Right hindlimb (tissue), 1 donor: ENCODE data around the gene KMT2B.
"Not testable (repeated sequence)": the region's sequence is repeated elsewhere in the genome, so short reads cannot be mapped to it uniquely, and the experiment has no call there.

Source experiments
- DNase-seq: peaks from one replicate; pipeline ENCODE4 v3.0.0-alpha.2; 2018

KMT2B gene

DNA sequence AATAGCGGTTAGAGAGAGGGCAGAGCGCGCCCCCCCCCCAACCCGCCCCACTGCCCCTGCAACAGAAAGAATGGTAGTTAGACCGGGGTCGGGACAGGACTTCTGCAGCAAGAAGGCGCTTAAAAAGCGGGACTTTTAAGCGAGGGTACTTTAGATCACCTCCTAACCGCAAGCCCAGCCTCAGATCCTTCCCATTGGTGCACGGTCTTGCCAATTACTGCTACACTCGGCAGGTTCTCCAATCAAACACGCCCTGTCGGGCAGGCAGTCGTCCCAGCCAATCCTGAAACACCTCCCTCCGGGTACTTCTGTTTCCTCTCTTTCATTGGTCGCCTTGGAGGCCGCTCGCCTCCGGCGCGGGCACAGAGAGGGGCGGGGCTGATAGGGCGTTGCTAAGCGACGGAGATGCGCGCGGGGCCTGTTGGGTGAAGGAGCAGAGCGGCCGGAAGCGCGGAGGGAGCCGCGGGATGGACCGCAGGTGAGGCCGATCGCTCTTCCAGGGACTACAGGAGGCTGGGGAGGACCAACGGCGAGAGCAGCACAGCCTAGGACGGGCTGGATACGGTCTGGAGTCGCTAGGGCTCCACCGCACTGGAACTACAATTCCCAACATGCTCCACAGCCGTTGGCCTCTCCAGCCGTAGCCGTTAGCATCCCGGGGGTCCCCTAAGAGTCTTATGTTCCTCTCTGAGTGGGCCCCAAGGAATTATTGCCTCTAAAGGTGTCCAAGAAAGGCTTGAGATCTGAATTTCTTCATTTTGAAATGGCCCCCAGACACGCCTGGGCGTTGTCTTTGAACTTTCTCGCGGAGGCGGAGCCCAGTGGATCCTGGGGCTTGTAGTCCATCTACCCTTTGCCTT lies 40.2 kb downstream of the KMT2B start, which contains the start of gene PROSER3:
Gene PROSER3 (plus strand): TSS at position 428 of the 860 bp plus-strand sequence. CDS start 40 bp downstream, at position 468.
- peak; percentile 100 for DNase-seq

DNA sequence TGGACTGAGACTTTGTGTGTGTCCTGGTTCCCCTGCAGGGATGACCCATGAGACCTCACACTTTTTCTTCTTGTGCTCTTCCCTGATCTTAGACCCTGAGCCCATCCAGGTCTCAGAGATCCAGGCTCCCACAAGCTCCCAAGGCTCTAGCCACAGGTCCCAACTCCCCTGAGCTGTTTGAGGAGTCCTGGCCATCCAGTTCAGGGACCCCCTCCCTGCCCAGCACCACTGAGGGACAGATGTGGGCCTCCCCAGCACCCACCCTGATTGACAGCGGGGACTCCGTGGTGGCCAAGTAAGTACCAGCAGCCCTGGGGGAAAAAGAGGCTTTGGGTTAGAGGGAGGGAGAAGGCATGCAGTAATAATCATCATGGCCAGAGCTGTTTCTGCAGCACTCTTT lies 41.9 kb downstream of the KMT2B start:
- no peak for DNase-seq

DNA sequence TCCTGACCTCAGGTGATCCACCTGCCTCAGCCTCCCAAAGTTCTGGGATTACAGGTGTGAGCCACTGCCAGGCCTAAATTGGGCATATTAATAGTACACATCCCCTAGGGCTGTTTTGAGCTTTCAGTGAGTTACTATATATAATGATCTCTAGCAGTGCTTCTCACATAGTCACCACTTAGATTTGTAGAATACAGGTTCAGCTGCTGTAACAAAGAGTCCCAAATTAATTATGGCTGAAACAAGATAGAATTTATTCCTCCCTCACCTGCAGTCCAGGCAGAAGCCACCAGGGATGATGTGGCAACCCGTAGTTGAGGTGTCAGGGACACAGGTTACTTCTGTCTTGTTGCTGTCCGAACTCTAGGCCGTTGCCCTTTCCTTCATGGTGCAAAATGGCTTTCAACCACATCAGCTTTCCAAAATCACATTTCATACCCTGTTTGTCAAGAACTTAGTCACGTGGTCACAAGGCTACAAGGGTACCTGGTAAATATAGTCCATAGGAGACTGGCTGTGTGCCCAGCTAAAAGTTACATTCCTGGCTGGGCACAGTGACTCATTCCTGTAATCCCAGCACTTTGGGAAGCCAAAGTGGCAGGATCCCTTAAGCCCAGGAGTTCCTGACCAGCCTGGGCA lies 43.0 kb downstream of the KMT2B start:
- no peak for DNase-seq

DNA sequence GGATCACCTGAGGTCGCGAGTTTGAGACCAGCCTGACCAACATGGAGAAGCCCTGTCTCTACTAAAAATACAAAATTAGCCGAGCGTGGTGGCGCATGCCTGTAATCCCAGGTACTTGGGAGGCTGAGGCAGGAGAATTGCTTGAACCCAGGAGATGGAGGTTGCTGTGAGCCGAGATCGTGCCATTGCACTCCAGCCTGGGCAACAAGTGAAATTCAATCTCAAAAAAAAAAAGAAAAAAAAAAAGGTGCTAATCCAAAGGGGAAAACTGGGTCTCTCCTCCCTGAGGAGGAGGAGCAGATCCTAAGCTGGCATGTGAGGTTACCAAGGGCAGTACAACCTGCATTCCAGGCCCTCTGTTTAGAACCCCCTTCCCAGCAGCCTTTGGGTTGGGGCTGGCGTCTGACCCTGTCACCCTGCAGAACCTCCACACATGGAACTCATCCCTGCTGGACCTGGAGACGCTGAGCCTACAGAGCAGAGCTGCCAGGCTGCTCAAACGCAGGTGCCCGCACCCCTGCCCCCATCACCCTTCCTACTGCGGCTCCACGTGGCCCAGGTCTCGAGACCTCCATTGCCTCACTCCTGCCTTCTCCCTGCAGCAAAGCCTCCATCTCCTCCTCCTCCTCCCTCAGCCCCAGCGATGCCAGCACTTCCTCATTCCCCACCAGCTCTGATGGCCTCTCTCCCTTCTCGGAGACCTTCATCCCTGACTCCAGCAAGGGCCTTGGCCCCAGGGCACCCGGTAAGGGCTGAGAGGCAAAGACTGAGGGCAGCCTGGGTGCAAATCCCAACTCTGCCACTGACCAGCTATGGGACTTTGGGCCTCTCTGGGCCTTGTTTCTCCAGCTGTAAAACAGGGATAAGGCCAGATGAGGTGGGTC lies 46.9 kb downstream of the KMT2B start:
- peak; percentile 8 for DNase-seq

DNA sequence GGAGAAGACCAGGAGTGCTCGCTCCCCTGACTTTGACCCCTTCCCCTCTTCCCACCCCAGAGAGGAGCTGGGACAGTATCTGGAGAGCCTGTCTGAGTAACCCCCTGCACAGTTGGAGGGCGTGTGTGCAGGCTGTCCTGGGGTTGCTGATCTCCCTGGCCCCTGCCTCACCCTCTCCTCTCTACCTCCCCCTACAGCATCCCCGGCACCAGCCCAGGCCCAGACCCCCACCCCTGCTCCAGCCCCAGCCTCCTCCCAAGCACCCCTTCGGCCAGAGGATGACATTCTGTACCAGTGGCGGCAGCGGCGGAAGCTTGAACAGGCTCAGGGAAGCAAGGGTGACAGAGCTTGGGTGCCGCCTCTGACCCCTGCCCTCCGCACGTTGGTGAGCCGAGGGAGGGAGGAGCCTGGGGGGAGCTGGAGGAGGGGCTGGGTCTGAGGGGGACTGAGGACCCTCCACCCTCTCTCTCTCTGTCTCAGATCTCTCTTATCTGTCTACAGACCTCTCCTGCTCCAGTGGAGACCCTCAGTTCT lies 48.8 kb downstream of the KMT2B start:
- peak; percentile 13 for DNase-seq

DNA sequence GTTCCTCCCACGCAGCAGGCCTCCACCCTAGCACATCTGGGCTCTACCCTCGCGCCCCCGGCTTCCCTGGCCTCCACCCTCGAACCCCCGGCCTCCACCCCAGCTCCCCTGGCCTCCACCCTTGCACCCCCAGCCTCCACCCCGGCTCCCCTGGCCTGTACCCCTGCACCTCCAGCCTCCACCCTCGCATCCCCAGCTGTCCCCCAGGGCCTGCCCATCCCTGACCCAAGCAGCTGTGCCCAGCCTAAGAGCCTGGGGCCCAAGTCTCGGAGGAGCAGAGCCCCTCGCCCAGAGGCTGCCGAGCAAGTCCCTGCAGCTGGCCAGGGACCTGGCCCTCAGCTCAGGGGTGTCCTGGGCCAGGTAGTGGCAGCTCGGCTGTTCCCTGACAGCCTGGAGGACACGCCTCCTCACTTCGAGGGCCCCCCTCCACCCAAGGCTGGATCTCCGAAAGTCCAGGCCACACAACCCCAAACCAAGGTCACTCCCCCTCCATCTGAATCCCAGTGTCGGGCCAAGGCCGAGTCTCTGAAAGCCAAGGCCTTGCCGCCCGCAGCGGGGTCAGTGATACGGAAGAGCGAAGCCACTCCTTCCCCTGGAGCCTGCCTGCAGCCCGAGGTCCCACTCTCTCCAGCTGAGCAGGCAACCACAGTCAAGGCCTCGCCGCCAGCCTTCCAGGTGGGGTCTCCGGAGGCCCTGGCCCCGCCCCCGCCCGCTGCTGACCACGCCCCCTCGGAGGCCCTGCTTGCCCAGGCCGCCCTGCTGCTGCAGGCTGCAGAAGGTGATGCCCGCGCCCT lies 49.7 kb downstream of the KMT2B start:
- peak; percentile 55 for DNase-seq

DNA sequence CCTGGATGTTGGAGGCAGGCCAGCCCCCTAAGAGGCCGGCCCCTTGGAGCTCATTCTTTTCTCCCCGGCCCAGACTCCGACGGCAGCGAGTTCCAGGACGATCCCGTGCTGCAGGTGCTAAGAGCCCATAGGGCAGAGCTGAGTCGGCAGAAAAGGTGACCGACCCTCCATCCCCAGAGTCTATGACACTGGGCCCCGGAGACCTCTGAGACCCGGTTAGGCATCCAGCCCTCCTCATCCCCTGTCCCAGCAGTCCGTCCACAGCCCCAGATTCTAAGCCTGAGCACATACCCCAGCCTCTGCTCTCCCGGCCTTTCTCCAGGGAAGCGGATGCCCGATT lies 50.2 kb downstream of the KMT2B start:
- DNase-seq: no peak

DNA sequence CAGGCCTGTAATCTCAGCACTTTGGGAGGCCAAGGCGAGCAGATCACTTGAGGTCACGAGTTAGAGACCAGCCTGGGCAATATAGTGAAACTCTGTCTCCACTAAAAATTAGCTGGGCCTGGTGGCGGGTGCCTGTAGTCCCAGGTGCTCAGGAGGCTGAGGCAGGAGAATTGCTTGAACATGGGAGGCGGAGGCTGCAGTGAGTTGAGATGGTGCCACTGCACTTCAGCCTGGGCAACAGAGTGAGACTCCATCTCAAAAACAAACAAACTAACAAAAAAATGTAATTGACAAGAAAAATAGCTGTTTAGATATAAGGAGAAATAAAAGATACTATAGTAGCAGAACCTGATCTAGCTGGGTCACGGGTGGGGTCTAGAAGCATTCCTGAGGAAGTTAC lies 54.6 kb downstream of the KMT2B start:
- not testable (repeated sequence) for DNase-seq

DNA sequence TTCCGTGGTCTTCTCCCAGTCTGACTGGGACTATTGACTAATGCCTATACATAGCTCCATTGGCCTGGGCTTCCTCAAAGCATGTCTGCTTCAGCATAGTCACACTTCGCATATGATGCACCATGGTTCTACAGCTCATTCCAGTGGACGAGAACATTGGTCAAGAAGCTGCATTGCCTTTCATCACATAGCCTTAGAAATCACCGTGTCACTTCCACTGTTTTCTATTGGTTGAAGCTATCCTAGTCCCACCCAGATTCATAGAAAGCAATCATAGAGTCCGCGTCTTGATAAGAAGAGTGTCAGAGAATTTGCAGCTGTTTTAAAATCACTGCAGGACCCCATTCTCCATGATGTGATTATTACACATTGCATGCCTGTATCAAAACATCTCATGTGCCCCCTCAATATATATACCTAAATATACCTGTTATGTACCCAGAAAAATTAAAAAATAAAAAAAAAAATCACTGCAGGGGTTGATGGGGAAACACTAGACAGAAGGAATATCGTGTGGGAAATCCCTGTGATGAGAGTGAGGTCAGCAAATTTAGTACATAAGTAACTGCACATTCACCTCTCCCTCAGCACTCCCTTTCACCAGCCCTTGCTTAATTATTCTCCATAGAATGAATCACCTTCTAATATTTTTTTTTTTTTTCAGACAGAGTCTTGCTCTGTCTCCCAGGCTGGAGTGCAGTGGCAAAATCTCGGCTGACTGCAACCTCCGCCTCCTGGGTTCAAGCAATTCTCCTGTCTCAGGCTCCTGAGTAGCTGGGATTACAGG lies 55.4 kb downstream of the KMT2B start:
- no peak for DNase-seq

DNA sequence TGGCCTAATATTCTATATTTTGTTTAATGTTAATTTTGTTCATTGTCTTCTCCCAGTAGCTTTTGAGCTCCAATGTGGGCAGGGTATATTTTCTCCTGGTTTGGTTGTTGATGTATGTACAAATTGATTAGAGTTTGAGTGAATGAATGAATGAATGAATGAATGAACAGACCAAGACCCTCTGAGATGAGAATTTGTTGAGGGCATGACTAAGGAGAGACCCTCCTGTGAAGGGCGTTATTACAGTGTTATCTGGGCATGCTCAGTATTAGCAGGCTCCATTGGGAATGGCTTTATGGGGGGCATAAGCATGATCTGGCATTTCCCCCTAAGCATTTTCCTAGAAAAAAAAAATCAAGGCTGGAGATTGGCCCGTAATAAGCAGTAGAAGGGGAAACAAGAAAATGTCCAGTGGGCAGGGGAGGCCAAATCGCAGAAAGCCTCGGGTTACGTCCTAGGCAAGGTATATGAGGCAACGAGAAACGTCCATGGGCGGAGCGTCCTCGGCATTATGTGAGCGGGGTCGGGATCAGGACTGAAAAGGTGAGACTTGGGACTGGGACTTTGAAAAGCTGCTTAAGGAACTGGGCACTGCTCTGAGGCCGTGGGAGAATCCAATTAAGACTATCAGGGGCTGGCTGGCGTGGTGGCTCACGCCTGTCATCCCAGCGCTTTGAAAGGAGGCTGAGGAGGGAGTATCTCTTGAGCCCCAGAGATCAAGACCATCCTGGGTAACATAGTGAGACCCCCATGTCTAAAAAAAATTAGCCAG lies 56.7 kb downstream of the KMT2B start:
- no peak for DNase-seq

DNA sequence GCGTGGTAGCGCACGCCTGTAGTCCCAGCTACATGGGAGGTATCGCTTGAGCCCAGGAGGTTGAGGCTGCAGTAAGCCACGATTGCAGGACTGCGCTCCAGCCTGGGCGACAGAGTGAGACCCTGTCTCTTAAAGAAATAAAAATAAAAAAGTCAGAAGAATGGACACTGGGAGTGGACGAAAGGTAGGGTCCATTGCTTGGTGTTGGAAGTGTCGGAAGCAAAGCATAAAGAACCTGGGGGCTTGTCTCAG lies 57.2 kb downstream of the KMT2B start:
- no peak for DNase-seq

DNA sequence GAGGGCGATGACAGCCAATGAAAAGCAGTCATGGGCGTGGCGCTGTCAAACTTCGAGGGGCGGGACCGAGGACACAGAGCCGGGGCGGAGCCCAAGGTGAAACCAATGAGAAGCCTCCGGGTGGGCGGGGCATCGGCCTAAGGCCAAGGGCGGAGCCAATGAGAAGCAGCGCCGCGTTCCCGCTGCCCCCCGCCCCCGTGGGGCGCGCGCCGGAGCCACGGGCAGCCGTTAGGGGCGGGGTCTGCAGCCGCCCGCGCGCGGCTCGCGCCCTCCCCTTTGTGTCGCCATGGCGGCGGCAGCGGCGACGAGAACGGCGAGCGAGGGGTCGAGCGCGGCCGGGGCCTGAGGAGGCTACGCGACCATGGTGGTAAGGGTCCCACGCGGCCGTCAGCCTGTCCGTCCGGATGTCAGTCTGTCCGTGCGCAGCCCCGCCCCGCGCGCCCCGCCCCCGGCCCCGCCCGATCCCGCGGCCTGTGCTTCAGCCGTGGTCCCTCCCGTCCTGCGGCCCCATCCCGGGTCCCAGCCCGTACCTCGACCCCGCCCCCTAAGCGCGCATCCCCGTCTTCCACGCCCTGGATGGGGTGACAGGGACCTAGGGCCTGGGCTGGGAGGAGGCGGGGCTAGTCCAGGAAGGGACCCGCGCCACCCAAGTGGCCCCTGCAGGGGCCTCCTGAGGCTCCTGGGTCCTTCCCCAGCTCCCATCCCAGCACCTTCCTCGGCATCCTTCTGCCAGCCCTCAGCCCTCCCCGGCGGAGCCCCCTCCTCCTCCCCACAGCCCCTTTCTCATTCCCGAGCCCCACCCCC lies 57.7 kb downstream of the KMT2B start, which contains the start of gene ARHGAP33:
Gene ARHGAP33 (plus strand): TSS at position 267 of the 804 bp plus-strand sequence. CDS start 95 bp downstream, at position 362.
- peak; percentile 99 for DNase-seq

DNA sequence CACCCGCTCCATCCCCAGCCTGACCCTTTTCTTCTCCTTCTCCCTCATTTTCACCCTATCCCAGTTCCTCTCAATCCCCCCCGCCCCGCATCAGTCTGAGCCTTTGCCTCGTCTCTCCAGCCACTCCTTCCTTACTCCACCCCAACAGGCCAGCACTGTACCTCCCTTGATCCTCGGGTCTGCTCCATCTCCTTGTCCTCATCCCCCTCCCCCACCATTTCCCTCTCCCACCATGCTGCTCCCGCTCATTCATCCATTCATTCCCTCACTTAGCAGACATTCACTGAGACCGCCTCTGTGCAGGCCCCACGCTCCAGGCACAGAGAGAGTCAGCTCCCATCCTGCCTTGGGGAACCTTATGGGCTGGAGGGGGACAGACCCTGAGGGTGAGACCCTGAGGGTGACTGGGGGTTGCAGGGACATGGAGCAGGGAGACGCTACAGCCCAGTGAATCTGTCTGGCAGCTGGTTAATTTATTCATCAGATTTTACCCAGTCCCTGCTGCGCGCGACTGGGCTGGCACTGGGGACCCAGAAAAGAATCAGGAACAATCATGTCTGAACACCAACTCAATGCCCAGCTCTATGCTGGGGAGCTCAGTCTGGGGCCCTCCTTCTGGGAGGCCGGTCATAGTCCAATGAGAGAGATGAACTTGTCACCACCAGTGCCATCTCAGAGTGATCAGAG lies 58.4 kb downstream of the KMT2B start:
- no peak for DNase-seq

DNA sequence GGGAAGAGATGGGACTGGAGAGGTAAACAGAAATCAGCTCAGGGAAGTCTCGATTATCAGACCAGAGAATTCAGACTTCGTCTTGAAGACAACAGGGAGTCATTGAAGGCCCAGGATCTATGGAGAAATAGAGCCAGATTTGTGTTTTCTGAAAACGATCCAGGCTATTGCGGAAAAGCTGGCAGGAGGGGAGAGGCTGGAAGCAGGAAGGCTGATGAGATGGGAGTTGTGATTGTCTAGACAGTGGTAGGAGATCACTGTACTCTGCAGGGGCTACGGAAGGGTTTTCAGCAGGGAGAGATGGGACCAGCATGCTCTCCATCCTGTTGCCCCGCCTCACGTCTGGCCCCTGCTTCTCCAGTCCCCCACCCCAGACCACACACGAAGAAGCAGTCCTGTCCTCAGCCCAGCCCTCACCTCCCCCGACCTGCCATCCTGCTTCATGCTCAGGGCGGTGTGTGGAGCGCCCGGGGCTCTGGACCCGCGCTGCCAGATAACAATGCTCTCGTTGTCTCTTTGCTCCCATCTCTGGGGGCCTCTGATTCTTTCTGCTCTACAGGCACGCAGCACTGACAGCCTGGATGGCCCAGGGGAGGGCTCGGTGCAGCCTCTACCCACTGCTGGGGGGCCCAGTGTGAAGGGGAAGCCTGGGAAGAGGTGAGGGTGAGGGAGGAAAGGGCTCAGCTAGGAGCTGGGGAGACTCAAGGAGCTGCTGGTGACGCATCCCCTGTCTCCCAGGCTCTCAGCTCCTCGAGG lies 59.5 kb downstream of the KMT2B start:
- DNase-seq: no peak

DNA sequence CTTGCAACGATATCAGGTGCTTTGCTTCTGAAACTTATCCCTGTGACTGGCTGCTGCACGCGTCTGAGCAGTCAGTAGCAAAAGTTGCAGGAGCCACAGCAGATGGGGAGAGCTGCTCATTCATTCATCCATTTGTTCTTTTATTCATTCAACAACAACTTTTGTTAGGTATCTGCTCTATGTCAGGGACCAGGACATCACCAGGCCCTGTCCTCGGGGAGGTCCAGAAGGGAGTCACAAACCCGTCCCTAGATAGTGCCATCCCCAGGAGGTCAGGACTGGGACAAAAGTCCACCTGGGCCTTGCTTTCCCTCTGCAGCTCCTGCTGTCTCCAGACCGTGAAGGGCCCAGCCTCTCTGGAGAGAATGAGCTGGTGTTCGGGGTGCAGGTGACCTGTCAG lies 60.2 kb downstream of the KMT2B start:
- DNase-seq: no peak

DNA sequence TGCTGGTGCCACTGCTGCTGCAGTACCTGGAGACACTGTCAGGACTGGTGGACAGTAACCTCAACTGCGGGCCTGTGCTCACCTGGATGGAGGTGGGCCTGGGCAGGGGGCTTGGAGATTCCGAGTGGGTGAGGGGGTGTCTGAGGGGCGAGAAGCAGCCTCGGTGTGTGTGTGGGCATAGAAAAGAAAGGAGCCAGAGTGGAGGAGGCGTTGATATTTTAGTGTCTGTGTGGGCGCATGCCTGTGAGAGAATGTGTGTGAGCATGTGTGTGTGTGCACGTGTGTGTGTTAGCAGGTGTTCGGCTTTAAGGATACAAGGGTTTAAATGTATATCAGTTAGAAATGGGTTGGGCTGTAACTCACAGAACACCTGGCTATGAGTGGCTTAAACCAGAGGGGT lies 61.2 kb downstream of the KMT2B start:
- DNase-seq: no peak

DNA sequence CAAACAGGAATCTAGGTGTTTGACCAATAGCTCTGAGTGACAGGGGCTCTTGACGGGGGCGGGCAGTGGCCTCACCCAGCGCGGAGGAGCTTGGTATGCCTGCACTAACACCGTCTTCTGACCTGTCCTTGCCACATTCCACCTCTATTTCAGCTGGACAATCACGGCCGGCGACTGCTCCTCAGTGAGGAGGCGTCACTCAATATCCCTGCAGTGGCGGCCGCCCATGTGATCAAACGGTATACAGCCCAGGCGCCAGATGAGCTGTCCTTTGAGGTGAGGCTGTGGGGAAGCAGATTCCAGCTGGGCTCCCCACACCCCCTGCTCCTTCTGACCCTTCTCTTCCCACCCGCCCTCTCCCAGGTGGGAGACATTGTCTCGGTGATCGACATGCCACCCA lies 62.3 kb downstream of the KMT2B start:
- no peak for DNase-seq

DNA sequence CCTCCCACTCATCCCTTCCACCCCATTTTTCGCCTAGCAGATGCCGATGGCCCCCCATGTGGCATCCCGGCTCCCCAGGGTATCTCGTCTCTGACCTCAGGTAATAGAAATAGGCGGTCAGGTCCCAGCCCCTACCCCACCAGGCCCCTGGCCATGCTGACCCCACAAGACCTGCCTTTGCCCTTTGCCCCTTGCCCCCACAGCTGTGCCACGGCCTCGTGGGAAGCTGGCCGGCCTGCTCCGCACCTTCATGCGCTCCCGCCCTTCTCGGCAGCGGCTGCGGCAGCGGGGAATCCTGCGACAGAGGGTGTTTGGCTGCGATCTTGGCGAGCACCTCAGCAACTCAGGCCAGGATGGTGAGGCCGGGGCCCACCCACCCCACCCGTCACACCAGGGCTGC lies 62.9 kb downstream of the KMT2B start:
- no peak for DNase-seq

DNA sequence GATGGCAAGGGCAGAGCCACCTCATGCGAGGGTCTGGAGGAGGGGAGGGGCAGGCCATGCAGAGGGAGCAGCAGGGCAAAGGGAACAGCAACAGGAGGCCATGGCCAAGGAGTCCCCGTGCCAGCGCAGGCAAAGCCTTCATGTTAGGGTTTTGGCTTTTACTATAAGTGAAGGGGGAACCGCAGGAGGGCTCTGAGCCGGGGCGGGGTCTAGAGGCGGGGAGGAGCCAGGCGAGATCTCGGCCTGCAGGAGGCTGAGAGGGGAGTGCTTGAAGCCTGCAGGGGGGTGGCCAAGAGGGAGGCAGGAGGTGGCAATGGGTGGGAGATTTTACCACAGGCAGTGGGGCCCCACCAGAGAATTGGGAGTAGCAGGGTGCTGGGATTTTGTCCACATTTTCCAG lies 63.8 kb downstream of the KMT2B start:
- DNase-seq: no peak
